HUES6 (cell line): ENCODE measurements around the gene DLGAP1.

ENCODE experiments used
- H3K27ac ChIP-seq: 2 replicates; pipeline ENCODE4 v1.7.0; 2013; ENCODE audit warnings: low read depth, mild to moderate bottlenecking, low read length, inconsistent platforms
- H3K27me3 ChIP-seq: 2 replicates; pipeline ENCODE4 v1.6.1; 2013; ENCODE audit warnings: low read length; ENCODE audit not compliant: control insufficient read depth, insufficient read depth
- H3K36me3 ChIP-seq: 2 replicates; pipeline ENCODE4 v1.6.1; 2013; ENCODE audit warnings: low read length; ENCODE audit not compliant: control insufficient read depth, insufficient read depth
- H3K4me1 ChIP-seq: 2 replicates; pipeline ENCODE4 v1.6.1; 2013; ENCODE audit warnings: low read length; ENCODE audit not compliant: control insufficient read depth, insufficient read depth
- H3K4me3 ChIP-seq: 2 replicates; pipeline ENCODE4 v1.5.1; 2013; ENCODE audit warnings: low read depth, low read length
- H3K9ac ChIP-seq: one replicate; pipeline ENCODE4 v1.6.1; 2013; ENCODE audit warnings: mild to moderate bottlenecking, low read length
- H3K9me3 ChIP-seq: 2 replicates; pipeline ENCODE4 v1.6.1; 2013; ENCODE audit warnings: low read depth, low read length; ENCODE audit not compliant: control insufficient read depth, insufficient read depth

Gene DLGAP1

GRCh38 chr18:3458952-3459853, 995.9 kb downstream of the DLGAP1 start:
- H3K9ac ChIP-seq = no peak overlapping the region
- H3K9me3 ChIP-seq = no peaks in the 10 kb centered on the region
- no peaks in the 10 kb centered on the region for H3K27me3 ChIP-seq
- peaks cover 47% of the 10 kb centered on the region for H3K4me1 ChIP-seq
- H3K4me3 ChIP-seq = no peak overlapping the region
- H3K27ac ChIP-seq = peak overlapping the region; percentile 51
- peaks cover 53% of the 10 kb centered on the region for H3K36me3 ChIP-seq

- H3K27ac ChIP-seq = peak overlapping the region; percentile 51
- no peaks in the 10 kb centered on the region for H3K27me3 ChIP-seq
- H3K4me3 ChIP-seq = no peak overlapping the region
- peak overlapping the region; percentile 31 for H3K9ac ChIP-seq
- H3K9me3 ChIP-seq = no peaks in the 10 kb centered on the region
- H3K4me1 ChIP-seq = peaks cover 47% of the 10 kb centered on the region
- peaks cover 53% of the 10 kb centered on the region for H3K36me3 ChIP-seq
These were observed 996.7 kb downstream of the DLGAP1 start for GRCh38 chr18:3458378-3458777.

GRCh38 chr18:3457261-3457724, 997.8 kb downstream of the DLGAP1 start:
- Histone ChIP-seq H3K9ac (no peak overlapping the region), H3K4me1 (peaks cover 47% of the 10 kb centered on the region), H3K4me3 (no peak overlapping the region), H3K36me3 (peaks cover 60% of the 10 kb centered on the region), H3K27ac (peak overlapping the region; percentile 70; the same call in 1 of the 2 replicates), H3K27me3 (no peaks in the 10 kb centered on the region), H3K9me3 (no peaks in the 10 kb centered on the region)

GRCh38 chr18:3456686-3457069, 998.4 kb downstream of the DLGAP1 start:
- Histone ChIP-seq H3K36me3 (peaks cover 61% of the 10 kb centered on the region), H3K27me3 (no peaks in the 10 kb centered on the region), H3K4me1 (peaks cover 47% of the 10 kb centered on the region), H3K9ac (peak overlapping the region; percentile 46), H3K4me3 (peak overlapping the region; percentile 83; the same call in 1 of the 2 replicates), H3K27ac (peak overlapping the region; percentile 70), H3K9me3 (no peaks in the 10 kb centered on the region)

GRCh38 chr18:3455907-3456685, 999.0 kb downstream of the DLGAP1 start:
- Histone ChIP-seq H3K4me1 (peaks cover 47% of the 10 kb centered on the region), H3K4me3 (peak overlapping the region; percentile 83), H3K9me3 (no peaks in the 10 kb centered on the region), H3K27ac (peak overlapping the region; percentile 70), H3K36me3 (peaks cover 65% of the 10 kb centered on the region), H3K27me3 (no peaks in the 10 kb centered on the region), H3K9ac (peak overlapping the region; percentile 46)

GRCh38 chr18:3455090-3455635, 999.9 kb downstream of the DLGAP1 start:
- Histone ChIP-seq H3K27ac (peak overlapping the region; percentile 70), H3K4me3 (peak overlapping the region; percentile 83), H3K9me3 (no peaks in the 10 kb centered on the region), H3K9ac (peak overlapping the region; percentile 64), H3K27me3 (no peaks in the 10 kb centered on the region), H3K36me3 (peaks cover 60% of the 10 kb centered on the region), H3K4me1 (peaks cover 45% of the 10 kb centered on the region)

- Histone ChIP-seq H3K9ac (peak overlapping the region; percentile 98), H3K27ac (peak overlapping the region; percentile 70), H3K9me3 (no peaks in the 10 kb centered on the region), H3K27me3 (no peaks in the 10 kb centered on the region), H3K4me1 (peaks cover 43% of the 10 kb centered on the region), H3K4me3 (peak overlapping the region; percentile 83), H3K36me3 (peaks cover 56% of the 10 kb centered on the region)
These were observed 1000.6 kb downstream of the DLGAP1 start for GRCh38 chr18:3454365-3455089.

GRCh38 chr18:3453540-3454364, 1001.4 kb downstream of the DLGAP1 start:
- H3K27ac ChIP-seq = peak overlapping the region; percentile 70
- no peaks in the 10 kb centered on the region for H3K9me3 ChIP-seq
- H3K4me1 ChIP-seq = peaks cover 35% of the 10 kb centered on the region
- H3K36me3 ChIP-seq = peaks cover 48% of the 10 kb centered on the region
- H3K9ac ChIP-seq = peak overlapping the region; percentile 98
- H3K4me3 ChIP-seq = peak overlapping the region; percentile 83
- H3K27me3 ChIP-seq = no peaks in the 10 kb centered on the region

- H3K27me3 ChIP-seq = no peaks in the 10 kb centered on the region
These were observed 1002.2 kb downstream of the DLGAP1 start for GRCh38 chr18:3452750-3453539.

More at GRCh38 chr18:3452750-3453539, 1002.2 kb downstream of the DLGAP1 start:
- Histone ChIP-seq H3K4me1 (peaks cover 28% of the 10 kb centered on the region), H3K36me3 (peaks cover 40% of the 10 kb centered on the region), H3K9ac (peak overlapping the region; percentile 98), H3K27ac (peak overlapping the region; percentile 70), H3K9me3 (no peaks in the 10 kb centered on the region), H3K4me3 (peak overlapping the region; percentile 83)
